GM18909 (cell line): Measurements from ENCODE around the gene XPNPEP1.
"Not testable (repeated sequence)": the region's sequence is repeated elsewhere in the genome, so short reads cannot be mapped to it uniquely, and the experiment has no call there.

Experiments used
- ATAC-seq: cut with Tn5 transposase; IDR thresholded peaks from one replicate; pipeline ENCODE4 v1.9.1; 2021; ENCODE audit warnings: mild to moderate bottlenecking; ENCODE audit not compliant: unreplicated experiment, poor library complexity

Gene XPNPEP1

GRCh38 chr10:109926061-109926745 lies 2.9 kb upstream of the XPNPEP1 start:
- no peak for ATAC-seq

GRCh38 chr10:109924967-109925620 lies 1.8 kb upstream of the XPNPEP1 start:
- ATAC-seq: no peak

DNA sequence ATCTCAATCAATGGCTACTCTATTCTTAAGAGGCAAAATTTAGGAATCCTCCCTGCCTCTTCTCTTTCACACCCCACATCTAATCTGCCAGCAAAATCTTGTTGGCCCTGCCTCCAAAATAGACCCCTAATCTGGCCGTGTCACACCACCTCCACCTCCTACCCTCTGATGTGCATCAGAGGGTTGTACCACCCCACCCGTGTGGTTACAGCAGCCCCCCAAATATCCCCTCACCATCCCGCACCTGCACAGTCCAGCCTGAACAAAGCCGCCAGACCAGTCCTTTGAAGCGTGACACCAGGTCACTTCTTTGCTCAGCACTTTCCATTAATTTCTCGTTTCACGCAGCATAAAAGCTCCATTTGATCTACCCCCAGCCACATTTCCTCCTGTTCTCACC lies 776 bp upstream of the XPNPEP1 start:
- no peak for ATAC-seq

DNA sequence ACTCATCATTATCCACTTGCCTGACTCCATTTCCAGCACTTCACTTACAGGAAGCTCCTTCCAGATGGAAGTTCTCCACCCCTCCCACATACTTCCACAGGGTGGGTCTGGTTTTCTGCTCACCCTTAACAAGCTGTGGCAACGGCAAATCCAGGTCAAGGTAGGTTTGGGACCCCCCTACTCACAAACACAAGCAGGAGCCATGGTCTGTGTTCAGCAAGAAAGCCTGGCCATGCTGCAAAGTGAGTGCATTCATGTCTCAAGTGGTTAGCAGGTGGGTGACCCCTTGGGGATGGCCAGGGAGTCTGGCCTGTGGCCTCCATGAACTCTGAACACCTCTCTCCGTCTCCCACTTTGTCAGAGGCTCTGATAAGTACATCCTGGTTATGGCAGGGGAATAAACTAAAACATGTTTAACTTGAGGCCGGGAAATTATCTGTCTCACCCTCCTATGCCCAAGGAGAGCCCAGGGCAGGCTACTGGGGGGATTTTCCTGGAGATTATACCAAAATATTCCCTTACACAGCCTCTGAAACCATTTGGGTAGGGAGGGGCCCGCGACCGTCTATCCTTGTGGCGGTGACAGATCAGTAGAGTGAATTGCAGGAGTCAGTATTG lies 844 bp downstream of the XPNPEP1 start:
- no peak for ATAC-seq

DNA sequence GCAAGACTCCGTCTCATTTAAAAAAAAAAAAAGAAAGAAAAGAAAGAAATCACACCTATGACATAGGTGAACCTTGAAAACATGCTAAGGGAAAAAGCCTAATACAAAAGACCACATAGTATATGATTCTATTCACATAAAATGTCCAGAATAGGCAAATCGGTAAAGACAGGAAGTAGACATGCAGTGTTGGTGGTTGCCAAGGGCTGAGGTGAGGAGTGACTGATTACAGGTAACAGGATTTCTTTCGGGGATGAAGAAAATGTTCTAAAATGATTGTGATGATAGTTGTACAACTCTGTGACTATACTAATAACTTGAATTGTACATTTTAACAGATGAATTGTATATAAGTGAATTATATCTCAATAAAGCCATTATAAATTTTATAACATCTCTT lies 3.3 kb downstream of the XPNPEP1 start:
- ATAC-seq: no peak

- no peak for ATAC-seq
Observed at GRCh38 chr10:109919220-109919619, 4.1 kb downstream of the XPNPEP1 start.

DNA sequence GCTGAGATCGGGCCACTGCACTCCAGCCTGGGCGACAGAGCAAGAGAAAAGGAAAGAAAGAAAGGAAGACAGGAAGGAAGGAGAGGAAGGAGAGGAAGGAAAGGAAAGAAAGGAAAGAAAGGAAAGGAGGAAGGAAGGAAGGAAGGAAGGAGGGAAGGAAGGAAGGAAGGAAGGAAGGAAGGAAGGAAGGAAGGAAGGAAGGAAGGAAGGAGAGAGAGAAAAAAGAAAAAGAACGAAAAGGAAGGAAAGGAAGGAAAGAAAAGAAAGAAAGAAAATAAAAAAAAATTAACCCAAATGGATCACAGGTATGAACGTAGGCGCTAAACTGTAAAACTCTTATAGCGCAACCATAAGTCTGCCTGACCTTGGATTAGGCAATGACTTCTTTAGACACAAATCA lies 4.6 kb downstream of the XPNPEP1 start:
- ATAC-seq: not testable (repeated sequence)

- ATAC-seq: no peak
Observed at GRCh38 chr10:109915566-109915965, 7.7 kb downstream of the XPNPEP1 start.

DNA sequence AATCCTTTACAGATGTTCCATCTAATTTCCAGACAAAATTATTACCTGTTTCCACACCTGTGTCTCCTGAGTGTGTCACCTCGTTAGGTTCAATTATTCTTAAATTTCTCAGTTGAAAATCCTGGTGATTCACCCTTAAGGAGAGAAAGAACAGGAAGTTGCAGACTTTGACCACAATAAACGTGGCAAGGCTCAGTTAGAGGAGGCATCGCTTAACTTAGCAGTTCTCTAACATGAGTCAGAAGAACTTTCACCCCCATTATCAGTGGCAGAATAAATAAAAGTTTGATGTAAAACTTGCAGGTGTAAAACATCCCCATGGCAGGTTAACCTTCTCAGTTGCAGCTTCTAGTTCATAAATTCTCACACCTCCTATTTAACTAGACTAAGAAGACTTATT lies 8.3 kb downstream of the XPNPEP1 start:
- peak; percentile 24 for ATAC-seq

- no peak for ATAC-seq
Observed at GRCh38 chr10:109913306-109913892, 9.9 kb downstream of the XPNPEP1 start.

- peak; percentile 91 for ATAC-seq
Observed at GRCh38 chr10:109912335-109913281, 10.7 kb downstream of the XPNPEP1 start.

- no peak for ATAC-seq
Observed at GRCh38 chr10:109911903-109912302, 11.4 kb downstream of the XPNPEP1 start.

GRCh38 chr10:109906316-109906715 lies 17.0 kb downstream of the XPNPEP1 start:
- no peak for ATAC-seq

DNA sequence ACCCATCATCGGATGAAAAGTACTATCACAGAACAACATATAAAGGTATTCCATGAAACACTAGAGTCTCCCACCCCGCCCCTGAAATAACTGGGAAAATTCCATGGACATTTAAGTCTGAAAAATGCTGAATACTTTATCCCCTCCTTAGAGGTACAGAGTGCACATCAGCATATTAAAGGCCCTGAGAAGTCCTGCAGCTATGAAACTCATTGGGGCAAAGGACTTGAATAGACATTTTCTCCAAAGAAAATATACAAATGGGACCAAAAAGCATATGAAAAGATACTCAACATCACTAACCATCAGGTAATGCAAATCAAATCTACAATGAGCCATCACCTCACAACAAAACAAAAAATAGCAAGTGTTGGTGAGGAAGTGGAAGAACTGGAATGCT lies 18.9 kb downstream of the XPNPEP1 start:
- ATAC-seq: no peak

- peak; percentile 54 for ATAC-seq
Observed at GRCh38 chr10:109902992-109903947, 20.0 kb downstream of the XPNPEP1 start.

DNA sequence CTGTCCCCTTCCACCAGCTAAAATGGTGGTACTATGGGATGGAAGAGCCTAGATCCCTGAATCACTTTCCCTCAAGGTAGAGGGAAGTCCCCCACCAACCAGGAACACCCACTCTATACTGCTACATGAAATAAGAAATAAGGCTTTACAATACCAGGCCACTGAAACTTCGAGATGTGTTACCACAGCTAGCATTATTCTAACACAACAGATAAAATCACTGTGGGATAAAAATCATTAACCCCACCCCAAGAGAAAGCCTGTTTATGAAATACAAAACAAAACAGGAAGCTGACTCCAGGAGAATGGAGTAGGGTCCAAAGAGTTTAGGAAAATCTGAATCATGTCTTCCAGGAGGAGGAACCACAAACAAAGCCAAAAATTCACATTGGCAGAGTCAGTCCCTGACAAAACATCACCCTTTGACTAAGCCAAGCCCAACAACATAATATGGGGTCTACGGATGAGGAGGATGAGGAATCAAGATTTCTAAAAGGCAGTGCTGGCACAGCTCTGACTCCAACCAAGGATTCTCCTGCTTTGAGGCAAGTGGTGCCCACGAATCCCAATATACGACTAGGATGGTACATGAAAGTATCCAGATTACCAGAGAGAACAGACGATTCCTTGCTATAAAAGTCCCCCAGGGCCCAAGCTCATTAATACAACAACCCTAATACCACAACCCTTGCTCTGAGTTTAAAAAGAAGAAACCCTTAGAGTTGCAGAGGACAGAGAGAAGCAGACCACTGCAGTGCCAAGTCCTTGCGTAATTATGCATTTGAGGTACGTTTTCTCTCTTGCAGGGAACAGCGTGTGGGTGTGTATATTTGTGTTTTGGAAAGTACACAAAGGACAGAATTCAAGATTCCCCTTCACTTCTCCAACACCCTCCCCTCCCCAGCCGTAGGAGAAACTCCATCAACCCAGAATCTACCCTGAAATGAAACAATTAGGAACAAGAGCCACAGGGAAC lies 23.7 kb downstream of the XPNPEP1 start:
- ATAC-seq: no peak

- ATAC-seq: no peak
Observed at GRCh38 chr10:109898666-109899355, 24.5 kb downstream of the XPNPEP1 start.
